ENCODE data around the gene WDFY4.

Gene WDFY4

DNA sequence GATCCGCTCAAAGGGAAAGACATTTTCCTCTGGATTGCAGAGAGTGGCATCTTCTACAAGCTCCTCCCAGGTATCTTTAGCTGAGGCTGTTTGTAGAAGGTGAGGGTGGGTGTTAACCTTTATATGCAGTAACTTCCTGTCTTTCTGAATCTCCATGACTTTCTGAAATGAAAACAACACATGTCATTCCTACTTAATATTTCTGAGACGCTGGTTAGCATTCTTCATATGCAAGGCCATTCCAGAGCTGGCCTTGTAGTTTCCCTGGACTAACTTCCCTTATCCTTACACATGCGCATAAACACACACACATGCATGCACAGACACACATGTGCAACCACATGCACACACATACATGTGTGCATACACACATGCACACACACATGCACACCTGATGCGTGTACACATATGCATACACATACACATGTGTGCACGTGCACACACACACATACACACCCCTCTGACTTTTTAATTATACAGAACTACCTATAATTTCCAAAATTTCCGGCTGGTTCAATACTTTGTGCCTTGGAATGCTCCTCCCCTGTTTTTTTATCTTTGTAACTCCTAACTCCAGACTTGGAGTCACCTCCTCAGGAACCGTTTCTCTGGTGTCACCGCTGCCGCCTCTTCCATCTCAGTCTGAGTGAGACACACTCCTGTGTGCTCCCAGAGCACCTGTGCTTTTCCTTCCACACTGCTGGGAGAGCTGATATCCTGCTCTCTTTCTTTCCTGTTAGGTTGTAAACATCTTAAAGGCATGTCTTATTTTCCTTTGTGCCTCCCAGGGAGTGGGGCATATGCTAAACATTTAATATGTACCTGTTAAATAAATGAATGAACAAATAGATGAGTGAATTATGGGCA lies 199.7 kb downstream of the WDFY4 start:
- intact Hi-C loops (cut with DNase I; ENCODE audit: low total_unique reads), result no loop called here
- no peaks in the 10 kb centered on the region for H3K36me3 ChIP-seq
- no peaks in the 10 kb centered on the region for H3K27me3 ChIP-seq
- no peaks in the 10 kb centered on the region for H3K4me1 ChIP-seq
- no peak overlapping the region for H3K4me3 ChIP-seq
- no peak for DNase-seq
- no peaks in the 10 kb centered on the region for H3K9me3 ChIP-seq
- no peak overlapping the region for H3K27ac ChIP-seq
- TF ChIP-seq, protein P1, sequence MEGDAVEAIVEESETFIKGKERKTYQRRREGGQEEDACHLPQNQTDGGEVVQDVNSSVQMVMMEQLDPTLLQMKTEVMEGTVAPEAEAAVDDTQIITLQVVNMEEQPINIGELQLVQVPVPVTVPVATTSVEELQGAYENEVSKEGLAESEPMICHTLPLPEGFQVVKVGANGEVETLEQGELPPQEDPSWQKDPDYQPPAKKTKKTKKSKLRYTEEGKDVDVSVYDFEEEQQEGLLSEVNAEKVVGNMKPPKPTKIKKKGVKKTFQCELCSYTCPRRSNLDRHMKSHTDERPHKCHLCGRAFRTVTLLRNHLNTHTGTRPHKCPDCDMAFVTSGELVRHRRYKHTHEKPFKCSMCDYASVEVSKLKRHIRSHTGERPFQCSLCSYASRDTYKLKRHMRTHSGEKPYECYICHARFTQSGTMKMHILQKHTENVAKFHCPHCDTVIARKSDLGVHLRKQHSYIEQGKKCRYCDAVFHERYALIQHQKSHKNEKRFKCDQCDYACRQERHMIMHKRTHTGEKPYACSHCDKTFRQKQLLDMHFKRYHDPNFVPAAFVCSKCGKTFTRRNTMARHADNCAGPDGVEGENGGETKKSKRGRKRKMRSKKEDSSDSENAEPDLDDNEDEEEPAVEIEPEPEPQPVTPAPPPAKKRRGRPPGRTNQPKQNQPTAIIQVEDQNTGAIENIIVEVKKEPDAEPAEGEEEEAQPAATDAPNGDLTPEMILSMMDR (IDR thresholded peaks at IDR 0.05), result no peak

DNA sequence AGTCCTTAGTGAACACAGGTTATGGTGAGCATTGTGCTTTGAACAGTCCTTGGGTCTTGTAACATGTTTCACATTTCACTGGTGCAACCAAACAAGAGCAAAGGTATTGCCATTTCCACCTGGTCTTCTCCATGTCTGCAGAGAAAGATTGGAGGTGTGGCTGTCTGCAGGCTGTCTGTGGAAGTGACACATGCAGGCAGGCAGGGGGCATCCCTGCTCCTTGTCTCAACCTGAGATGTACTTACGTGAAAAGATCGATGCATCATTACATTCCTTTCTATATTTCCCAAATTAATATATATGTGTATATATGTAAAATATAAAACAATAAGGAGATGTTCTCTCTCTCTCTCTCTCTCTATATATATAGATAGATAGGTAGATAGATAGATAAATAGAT lies 200.7 kb downstream of the WDFY4 start:
- no peaks in the 10 kb centered on the region for H3K9me3 ChIP-seq
- no peak overlapping the region for H3K27ac ChIP-seq
- H3K4me1 ChIP-seq, result no peaks in the 10 kb centered on the region
- intact Hi-C loops (cut with DNase I; ENCODE audit: low total_unique reads), result no loop called here
- TF ChIP-seq, protein P1 (IDR thresholded peaks at IDR 0.05), result no peak
- H3K36me3 ChIP-seq, result no peaks in the 10 kb centered on the region
- DNase-seq, result no peak
- H3K4me3 ChIP-seq, result no peak overlapping the region
- no peaks in the 10 kb centered on the region for H3K27me3 ChIP-seq

DNA sequence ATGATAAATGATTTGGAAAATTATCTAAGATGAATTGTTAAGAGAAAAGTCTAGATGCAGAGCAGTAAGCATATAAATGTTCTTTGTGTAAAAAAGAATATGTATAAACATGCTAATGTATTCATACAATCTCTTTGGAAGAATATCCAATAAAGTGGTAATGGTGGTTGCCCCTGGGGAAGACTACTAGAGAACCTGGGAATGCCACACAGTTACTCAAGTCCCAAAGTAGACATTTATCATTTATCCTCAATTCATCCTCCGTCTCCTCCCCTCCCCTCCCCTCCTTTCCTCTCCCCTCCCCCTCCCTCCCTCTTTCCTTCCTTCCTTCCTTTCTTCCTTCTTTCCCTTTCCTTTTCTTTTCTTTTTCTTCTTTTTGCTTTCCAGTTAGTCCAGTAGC lies 203.3 kb downstream of the WDFY4 start:
- Histone ChIP-seq H3K4me3 (no peak overlapping the region), H3K27me3 (no peaks in the 10 kb centered on the region), H3K4me1 (no peaks in the 10 kb centered on the region), H3K9me3 (no peaks in the 10 kb centered on the region), H3K27ac (no peak overlapping the region), H3K36me3 (no peaks in the 10 kb centered on the region)
- TF ChIP-seq, protein P1 (IDR thresholded peaks at IDR 0.05), result no peak
- intact Hi-C loops (cut with DNase I; ENCODE audit: low total_unique reads), result no loop called here
- no peak for DNase-seq

DNA sequence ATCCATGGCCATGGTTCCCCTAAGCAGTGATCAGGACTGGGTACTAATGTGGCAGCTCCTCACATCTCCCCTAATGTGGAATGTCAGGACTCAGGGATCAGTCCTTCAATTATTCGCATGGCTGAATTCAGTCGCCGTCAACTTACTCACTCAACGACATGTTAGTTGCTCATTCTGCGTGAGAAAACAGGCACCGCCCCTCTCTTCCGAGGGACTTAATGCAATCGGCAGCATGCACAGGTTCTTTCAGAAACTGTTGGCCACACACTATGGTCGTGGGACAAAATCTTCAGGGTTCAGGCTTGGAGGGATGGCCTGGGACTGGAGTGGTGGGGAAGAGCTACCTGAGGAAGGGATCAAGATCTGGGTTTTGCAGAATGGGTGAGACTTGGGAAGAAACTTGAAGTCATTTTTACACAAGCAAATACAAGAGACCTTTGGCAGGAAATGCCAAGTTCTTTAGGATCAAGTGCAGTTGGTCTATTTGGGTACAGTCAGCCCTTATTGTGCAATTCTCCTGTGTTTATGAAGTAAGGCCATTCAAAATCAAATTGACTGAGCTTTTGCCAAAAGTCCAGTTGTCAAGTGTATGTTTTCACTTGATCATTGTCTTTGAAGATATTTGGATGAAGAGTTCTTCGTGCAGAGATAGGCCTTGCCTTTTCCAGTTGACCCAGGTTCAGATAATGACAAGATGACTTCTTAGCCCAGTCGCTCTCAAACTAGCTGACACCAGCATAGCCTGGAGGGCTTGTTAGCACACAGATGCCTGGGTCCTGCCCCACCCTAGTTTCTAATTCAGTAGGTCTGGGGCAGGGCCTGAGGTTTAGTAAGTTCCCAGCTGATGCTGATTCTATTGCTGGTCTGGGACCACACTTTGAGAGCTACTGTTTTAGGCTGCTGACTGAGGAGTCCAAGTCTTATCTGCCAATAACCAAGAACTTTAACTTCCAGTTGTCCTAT lies 206.5 kb downstream of the WDFY4 start:
- TF ChIP-seq, protein P1 (IDR thresholded peaks at IDR 0.05), result no peak
- Histone ChIP-seq H3K9me3 (no peaks in the 10 kb centered on the region), H3K4me1 (no peaks in the 10 kb centered on the region), H3K27ac (no peak overlapping the region), H3K36me3 (no peaks in the 10 kb centered on the region), H3K4me3 (no peak overlapping the region), H3K27me3 (no peaks in the 10 kb centered on the region)
- intact Hi-C loops (cut with DNase I; ENCODE audit: low total_unique reads), result no loop called here
- no peak for DNase-seq

DNA sequence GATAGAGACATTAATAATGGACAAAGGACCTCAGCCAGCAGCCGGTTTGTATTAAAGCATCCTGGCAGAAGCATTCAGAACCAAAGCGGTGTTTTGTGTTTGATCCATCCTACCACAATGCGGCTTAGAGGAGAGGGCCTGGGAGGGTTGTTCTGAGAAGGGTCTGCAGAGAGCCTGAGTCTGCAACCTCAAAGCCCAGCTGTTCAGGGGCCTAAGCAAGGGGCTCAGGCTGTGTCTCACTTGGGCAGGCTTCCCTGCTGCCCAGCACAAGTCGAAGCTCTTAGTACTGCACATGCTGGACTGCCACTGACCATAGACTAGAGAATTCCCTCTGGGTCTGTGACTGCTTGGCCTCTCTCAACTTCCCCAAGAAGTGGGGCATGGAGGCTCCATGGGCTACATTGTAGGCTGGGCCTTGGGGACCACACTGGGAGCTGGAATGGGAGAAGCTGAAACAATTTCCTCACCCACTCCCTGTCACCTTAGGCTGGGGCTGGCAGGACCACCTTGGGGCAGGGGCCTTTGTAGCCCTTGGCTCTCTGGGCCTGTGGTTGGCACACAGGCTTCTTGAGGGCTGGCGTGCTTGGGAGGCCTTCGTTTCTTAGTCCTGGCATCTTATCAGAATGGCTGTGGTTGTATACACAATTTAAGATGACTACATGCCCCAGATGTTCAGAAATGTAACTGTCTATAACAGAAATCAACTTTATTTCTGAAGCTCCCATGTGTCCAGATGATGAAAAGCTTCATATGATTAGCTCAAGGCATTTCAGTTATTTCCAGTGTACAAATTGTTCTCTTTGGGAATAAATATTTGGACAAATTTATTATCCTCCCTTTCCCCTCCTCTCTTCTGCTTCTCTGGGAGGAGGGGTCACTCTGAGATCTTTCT lies 210.5 kb downstream of the WDFY4 start:
- intact Hi-C loops (cut with DNase I; ENCODE audit: low total_unique reads), result no loop called here

More for the DNA sequence above, 210.5 kb downstream of the WDFY4 start:
- H3K27me3 ChIP-seq, result no peaks in the 10 kb centered on the region
- no peaks in the 10 kb centered on the region for H3K4me1 ChIP-seq
- no peak for DNase-seq
- H3K27ac ChIP-seq, result no peak overlapping the region
- H3K9me3 ChIP-seq, result no peaks in the 10 kb centered on the region
- H3K4me3 ChIP-seq, result no peak overlapping the region
- no peaks in the 10 kb centered on the region for H3K36me3 ChIP-seq
- TF ChIP-seq, protein P1 (IDR thresholded peaks at IDR 0.05), result no peak
